Measurements from ENCODE around the gene ZNF697. TPM values are rescaled to one million over a fixed set of nuclear protein-coding genes. Genes with fewer than 3 reads are reported as not detected.

ZNF697 gene
- total RNA-seq, 1 donor from 2014 or later, result 11.4 TPM

GRCh38 chr1:119673171-119673940, 25.3 kb upstream of the ZNF697 start:
- Histone ChIP-seq H3K27me3 (no peaks in the 10 kb centered on the region), H3K4me3 (no peak overlapping the region), H3K4me1 (peaks cover 5% of the 10 kb centered on the region), H3K9me3 (no peaks in the 10 kb centered on the region), H3K27ac (no peak overlapping the region), H3K36me3 (no peaks in the 10 kb centered on the region)
- TF ChIP-seq CTCF (IDR thresholded peaks at IDR 0.05), result no peak
- intact Hi-C loops (cut with DNase I), result no loop called here
- ATAC-seq, result no peak
- DNase-seq, result no peak

- intact Hi-C loops (cut with DNase I), result no loop called here
- Histone ChIP-seq H3K9me3 (no peaks in the 10 kb centered on the region), H3K4me1 (peaks cover 5% of the 10 kb centered on the region), H3K36me3 (no peaks in the 10 kb centered on the region), H3K27me3 (no peaks in the 10 kb centered on the region), H3K4me3 (no peak overlapping the region), H3K27ac (no peak overlapping the region)
- ATAC-seq, result no peak
- DNase-seq, result no peak
- TF ChIP-seq CTCF (IDR thresholded peaks at IDR 0.05), result no peak
These were observed 22.8 kb upstream of the ZNF697 start for GRCh38 chr1:119670898-119671297.

GRCh38 chr1:119667173-119667572, 19.1 kb upstream of the ZNF697 start:
- no peak overlapping the region for H3K4me3 ChIP-seq
- H3K9me3 ChIP-seq, result no peaks in the 10 kb centered on the region
- H3K27me3 ChIP-seq, result no peaks in the 10 kb centered on the region
- intact Hi-C loops (cut with DNase I), result no loop called here
- no peaks in the 10 kb centered on the region for H3K36me3 ChIP-seq
- TF ChIP-seq CTCF (IDR thresholded peaks at IDR 0.05), result no peak
- DNase-seq, result no peak
- ATAC-seq, result no peak
- no peak overlapping the region for H3K27ac ChIP-seq
- no peaks in the 10 kb centered on the region for H3K4me1 ChIP-seq

- Histone ChIP-seq H3K4me3 (no peak overlapping the region), H3K27ac (no peak overlapping the region), H3K4me1 (no peaks in the 10 kb centered on the region), H3K36me3 (no peaks in the 10 kb centered on the region), H3K27me3 (no peaks in the 10 kb centered on the region), H3K9me3 (no peaks in the 10 kb centered on the region)
- intact Hi-C loops (cut with DNase I), result loop anchor here (5.0 kb wide), 1 partner anchor 52 kb away; no protein-coding TSS in a partner anchor
- DNase-seq (no peak), ATAC-seq (no peak)
- TF ChIP-seq CTCF (IDR thresholded peaks at IDR 0.05), result no peak
These were observed 16.0 kb upstream of the ZNF697 start for GRCh38 chr1:119664067-119664466.

- H3K4me3 ChIP-seq, result no peak overlapping the region
- intact Hi-C loops (cut with DNase I), result loop anchor here (5.0 kb wide), 1 partner anchor 50 kb away; no protein-coding TSS in a partner anchor
- H3K27ac ChIP-seq, result no peak overlapping the region
- DNase-seq (no peak), ATAC-seq (no peak)
- H3K27me3 ChIP-seq, result no peaks in the 10 kb centered on the region
- H3K36me3 ChIP-seq, result no peaks in the 10 kb centered on the region
- no peak for TF ChIP-seq CTCF (IDR thresholded peaks at IDR 0.05)
- no peaks in the 10 kb centered on the region for H3K4me1 ChIP-seq
- no peaks in the 10 kb centered on the region for H3K9me3 ChIP-seq
These were observed 14.0 kb upstream of the ZNF697 start for GRCh38 chr1:119662034-119662437.
